KG1 (cell line): ENCODE measurements around the gene BBS1.

ENCODE experiments used
- DNase-seq: peaks from one replicate; lab custom pipeline; 2025; lab: John Stamatoyannopoulos, UW

The BBS1 gene

DNA sequence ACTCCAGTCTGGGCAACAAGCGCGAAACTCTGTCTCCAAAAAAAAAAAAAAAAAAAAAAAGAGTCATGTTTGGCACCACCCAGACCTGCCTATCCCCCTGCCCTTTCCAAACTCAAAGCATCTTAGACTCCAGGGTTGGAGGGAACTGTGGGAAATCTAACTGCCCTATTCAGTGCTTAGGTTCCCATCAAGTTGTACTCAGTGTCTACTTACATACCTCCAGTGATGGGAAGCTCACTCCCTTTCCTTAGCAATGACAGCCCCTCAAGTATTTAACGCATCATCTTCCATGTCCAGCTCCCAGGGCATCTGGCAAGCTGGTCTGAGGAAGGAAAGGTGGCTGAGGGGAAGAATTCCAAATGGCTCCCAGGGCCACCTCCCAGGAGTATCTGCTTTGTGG, 39.3 kb downstream of the BBS1 start:
- no peak for DNase-seq

DNA sequence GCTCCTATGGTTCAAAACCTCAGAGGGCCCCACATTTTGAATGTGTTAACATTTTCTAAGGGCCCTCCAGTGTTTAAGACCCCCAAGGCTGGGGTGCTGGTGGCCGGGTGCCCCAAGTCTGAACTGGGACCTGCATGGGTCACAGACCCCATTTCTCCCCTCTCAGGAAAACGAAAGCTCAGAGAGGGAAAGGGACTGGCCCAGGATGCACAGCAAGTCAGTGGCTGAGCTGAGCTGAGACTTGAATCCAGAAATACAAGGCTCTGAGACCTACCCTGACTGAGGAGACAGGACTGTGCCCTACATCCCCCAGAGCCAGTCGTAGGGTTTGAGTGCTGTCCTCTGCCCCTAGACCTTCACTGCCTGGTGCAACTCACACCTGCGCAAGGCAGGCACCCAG, 40.5 kb downstream of the BBS1 start:
- DNase-seq = no peak

DNA sequence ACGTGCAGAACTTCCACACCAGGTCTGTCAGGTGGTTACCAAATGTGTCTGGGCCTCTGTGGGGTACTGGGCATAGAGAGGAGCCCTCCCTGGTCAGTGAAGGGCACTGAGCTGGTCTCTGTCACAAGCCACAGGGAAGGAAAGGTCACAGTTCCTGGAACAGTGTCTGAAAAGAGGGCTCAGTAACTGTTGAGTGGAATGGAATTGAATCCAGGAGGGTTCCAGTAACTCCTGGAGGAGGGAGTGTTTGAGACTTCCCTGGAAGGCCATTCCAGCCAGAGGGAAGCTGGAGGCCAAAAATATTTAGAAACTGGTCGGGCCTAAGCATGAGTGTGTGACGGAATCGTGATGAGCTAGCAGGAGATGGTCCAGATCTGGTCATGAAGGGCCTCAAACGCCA, 44.2 kb downstream of the BBS1 start:
- DNase-seq = no peak

DNA sequence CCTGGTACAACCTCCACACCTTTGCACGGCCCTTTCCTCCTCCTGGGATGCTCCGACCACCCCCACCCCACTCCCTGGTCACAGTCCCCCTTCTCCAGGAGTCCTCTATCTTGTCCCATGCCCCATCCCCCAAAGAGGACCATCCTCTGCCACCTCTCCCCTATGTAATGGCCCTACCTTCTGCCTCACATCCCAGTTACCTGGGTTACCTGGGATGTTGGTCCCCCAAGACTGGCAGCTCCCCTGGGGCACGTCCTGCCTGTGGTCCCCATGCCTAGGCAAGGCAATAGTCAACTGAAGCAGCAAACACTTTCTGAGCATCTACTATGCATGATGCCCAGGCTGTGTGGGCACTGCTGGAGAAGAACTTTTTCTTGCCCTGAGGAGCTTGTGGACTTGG, 45.0 kb downstream of the BBS1 start:
- DNase-seq = no peak

DNA sequence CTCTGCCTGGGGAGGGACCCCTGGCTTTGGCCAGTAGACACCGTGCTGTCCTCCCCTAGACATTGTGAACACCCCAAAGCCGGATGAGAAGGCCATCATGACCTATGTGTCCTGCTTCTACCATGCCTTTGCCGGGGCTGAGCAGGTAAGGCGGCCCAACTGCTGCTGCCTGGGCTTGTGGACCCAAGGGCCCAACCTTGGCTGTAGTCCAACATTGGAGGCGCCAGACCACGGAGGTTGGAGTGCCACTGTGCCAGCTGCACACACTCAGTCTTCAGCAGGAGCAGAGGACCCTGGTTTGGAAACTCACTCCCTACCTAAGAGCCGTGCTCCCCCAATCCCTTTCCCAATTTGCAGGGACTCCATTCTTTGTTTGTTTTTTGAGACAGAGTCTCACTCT, 45.7 kb downstream of the BBS1 start:
- no peak for DNase-seq

DNA sequence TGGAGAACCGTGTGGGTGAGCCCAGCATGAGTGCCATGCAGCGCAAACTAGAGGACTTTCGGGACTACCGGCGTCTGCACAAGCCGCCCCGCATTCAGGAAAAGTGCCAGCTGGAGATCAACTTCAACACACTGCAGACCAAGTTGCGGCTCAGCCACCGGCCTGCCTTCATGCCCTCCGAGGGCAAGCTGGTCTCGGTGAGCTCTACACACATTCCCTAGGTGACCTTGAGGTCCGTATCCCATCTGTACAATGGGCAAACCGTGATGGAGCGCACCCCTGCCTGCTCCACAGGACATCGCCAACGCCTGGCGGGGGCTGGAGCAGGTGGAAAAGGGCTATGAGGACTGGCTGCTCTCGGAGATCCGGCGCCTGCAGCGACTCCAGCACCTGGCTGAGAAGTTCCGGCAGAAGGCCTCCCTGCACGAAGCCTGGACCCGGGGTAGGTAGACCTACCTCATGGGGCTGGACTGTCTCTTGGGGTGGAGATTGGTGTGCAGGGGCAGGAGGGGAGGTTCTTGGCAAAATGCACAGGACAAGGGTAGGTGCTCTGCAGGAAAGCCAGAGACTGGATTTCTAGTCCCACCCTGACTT, 47.4 kb downstream of the BBS1 start:
- DNase-seq = no peak

DNA sequence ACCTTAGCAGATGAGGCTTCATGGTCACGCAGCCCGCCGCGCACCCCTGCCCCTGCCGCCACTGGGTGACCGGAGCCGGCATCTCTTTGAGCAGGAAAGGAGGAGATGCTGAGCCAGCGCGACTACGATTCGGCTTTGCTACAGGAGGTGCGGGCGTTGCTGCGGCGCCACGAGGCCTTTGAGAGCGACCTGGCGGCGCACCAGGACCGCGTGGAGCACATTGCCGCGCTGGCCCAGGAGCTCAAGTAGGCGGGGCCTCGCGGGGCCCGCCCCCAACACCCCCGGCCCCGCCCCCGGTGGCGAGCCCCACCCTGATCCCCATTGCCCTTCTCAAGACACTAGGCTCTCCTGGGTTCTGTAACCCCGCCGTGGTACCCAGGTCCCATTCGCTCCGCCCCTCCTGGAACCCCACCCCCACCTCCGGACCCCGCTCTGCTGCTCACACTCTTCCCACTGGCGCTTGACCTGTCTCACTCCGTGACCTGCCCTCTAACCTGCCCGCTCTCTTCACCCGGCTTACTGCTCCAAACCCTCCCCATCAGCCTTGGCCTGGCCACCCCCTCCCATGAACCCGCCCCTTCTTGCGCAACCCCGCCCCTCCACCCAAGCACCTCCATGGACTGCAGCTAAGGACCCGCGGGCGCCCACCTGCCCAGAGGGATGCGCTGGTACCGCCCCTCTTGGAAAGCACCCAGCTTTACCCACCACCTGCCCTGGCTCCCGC, 48.9 kb downstream of the BBS1 start:
- no peak for DNase-seq

DNA sequence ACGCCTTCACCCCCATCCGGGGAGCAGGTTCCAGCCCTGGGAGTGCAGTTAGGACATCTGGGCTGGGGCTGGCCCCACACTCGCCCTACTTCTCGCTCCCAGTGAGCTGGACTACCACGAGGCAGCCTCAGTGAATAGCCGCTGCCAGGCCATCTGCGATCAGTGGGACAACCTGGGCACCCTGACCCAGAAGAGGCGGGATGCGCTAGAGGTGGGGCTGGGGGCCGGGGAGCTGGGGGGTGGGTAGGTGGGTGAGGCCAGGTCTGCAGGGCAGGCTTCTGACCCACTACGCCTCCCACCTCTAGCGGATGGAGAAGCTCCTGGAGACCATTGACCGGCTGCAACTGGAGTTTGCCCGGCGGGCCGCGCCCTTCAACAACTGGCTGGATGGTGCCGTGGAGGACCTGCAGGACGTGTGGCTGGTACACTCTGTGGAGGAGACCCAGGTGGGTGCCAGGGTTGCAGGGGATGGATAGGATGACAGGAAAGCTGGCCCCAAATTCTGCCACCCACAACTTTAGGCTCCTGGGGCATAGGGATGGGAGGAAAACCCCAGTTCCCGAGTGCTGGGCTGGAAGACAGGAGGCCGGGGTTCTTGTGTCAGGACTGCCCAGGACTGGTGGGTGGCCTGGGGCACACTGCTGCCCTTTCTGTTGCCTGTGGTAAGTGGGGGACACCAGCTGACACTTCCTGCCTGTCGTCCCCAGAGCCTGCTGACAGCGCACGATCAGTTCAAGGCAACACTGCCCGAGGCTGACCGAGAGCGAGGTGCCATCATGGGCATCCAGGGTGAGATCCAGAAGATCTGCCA, 49.6 kb downstream of the BBS1 start:
- DNase-seq = no peak

DNA sequence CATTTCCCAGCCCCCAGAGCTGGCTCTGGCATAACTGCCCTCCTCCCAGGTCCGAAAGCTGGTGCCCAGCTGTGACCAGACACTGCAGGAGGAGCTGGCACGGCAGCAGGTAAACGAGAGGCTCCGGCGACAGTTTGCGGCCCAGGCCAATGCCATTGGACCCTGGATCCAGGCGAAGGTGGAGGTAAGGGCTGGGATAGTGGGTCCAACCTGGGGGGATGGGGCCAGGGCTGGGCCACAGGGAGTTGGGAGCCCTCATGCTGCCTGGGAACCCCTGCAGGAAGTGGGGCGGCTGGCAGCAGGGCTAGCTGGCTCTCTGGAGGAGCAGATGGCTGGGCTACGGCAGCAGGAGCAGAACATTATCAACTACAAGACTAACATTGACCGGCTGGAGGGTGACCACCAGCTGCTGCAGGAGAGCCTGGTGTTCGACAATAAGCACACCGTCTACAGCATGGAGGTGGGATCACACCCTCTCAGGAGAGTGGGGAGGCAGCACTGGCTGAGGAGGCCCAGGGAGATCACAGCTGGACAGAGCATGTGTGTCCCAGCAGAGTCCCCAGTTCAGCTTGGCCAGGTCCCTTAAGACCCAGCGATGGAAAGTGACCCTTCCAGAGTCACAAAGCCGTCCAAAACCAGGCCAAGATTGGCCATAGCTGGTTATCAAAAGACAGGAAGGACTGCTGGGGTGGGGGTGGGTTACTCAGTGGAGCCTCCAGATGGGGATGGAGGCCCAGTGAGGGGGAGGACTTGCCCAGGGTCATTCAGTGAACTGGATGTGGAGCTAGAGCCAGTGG, 50.9 kb downstream of the BBS1 start:
- DNase-seq = no peak

DNA sequence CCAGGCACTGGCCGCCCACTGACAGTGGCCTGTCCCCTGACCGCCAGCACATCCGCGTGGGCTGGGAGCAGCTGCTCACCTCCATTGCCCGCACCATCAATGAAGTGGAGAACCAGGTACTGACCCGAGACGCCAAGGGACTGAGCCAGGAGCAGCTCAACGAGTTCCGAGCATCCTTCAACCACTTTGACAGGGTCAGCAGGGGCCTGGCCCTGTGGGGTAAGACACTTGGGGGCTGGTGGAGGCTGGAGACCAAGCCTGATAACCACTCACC, 51.5 kb downstream of the BBS1 start:
- DNase-seq = no peak

DNA sequence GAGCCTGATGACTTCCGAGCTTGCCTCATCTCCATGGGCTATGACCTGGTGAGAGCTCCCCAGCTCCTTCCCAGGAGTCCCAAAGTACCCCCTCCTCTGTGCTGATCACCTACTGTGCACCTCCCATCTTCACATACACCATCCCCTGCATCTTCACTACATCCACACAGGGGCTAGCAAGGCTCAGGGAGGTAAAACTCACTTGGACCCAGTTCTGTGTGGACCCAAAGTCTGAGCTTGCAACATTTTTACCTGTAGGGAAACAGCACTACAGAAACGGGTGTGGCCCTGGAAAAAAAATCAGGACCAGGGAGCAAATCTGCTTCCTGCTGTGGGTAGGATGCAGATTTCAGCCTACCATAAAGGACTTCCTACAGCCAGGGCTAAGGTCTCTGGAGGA, 51.8 kb downstream of the BBS1 start:
- DNase-seq = no peak

DNA sequence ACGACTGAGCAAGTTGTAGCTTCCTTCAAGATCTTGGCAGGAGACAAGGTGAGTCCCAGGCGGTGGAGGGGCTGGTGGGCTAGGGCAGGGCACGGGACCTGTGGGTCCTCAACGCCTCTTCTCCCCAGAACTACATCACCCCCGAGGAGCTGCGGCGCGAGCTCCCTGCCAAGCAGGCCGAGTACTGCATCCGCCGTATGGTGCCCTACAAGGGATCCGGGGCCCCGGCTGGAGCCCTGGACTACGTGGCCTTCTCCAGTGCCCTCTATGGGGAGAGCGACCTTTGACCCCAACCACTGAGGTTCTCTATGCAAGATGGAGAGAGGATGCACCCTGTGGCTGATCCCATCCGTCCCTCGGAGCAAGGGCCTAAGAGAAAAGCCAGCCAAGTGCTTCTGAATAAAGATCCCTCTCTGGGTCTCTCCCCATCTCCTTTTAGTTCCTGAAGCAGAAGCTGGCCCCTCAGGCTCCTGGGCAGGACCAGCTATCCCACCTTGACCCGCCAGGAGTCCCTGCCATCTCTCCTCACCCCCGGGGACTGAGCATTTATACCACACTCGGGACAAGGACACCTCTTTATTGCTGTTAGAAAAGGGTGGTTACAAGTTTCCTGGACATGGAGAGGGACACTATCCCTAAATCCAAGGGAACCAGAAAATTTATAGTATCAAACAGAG, 52.6 kb downstream of the BBS1 start:
- DNase-seq = no peak

DNA sequence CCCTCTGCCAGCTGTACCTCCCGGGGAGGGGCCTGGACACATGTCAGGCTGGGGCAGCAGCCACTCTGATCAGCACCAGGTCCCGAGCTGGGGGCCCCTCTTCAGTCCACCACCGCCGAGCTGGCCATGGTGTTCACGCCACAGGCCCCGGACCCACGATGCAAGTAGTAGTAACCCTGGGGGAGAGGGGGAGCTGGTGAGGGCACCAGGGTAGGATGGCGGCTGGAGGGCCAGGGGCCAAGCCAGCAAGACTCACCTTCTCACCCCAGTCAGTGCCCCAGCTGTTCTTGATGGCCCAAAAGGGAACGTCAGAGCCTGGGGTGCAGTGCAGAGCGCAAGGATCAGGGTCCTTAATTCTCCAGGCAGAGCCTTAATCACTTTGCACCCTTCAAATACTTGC, 53.4 kb downstream of the BBS1 start:
- DNase-seq = no peak

DNA sequence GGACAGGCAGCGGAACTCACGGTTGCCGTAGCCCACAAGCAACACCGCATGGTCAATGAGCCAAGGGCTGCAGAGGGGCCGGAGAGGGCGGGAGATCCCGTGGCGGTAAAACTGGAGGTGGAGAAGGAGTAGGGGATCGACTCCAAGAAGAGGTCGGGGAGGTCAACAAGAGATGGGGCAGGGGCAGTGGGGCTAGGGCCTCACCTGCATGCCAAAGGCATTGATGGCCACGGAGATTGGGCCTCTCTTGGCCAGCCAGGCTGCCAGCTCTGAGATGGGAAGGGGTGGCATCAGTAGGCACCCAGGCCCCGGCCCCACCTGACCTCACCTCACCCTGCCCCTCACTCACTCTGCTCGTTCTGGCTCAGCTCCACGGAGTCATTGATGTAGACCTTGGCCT, 54.1 kb downstream of the BBS1 start:
- no peak for DNase-seq

DNA sequence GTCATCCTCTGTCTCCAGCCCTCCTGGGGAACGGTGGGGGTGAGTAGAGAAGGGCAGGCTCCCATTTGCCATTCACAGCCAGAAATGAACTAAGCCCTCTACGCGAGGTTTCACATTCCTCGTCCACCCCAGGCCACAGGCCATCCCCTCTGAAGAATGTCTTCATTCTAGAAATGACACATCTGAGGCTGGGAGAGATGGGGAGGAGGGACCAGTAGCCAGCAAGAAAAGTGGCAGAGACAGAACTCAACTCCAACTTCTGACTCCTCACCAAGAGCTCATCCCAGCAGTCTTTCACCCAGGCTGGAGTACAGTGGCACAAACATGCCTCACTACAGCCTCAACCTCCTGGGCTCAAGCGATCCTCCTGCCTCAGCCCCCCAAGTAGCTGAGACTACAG, 54.5 kb downstream of the BBS1 start:
- no peak for DNase-seq

DNA sequence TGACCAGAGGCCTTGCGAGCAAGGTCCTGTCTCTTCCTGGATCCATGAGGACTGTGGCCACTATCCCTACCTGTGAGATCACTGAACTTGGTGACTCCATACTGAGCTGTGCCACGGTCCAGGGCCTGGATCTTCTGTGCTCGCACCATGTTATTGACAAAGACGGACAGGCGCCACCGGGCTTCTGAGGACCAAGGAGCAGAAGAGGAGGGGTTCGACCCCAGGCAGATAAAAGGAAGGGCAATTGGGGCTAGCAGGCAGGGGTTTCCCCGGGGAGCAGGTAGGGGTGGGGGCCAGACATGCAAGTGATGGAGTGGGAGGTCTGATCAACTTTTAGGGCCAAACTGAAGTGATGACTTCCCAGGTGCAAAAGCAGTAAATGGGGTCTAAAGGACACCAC, 55.8 kb downstream of the BBS1 start:
- no peak for DNase-seq

DNA sequence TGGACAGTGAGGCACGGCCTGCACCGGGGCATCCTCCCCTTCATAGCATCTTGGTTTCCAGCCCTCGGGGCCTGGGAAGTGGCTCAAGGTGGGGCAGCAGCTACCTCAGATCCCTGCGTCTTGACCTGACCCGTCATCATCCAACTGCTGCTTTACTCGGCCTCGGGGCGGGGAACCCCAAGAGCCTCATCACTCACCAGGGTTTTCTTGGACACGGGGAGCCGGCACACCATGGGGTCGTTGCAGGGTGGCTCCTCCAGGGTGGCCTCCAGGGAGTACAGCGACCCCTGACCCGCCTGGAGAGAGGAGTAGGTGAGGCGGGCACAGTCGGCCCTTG, 57.3 kb downstream of the BBS1 start:
- no peak for DNase-seq

DNA sequence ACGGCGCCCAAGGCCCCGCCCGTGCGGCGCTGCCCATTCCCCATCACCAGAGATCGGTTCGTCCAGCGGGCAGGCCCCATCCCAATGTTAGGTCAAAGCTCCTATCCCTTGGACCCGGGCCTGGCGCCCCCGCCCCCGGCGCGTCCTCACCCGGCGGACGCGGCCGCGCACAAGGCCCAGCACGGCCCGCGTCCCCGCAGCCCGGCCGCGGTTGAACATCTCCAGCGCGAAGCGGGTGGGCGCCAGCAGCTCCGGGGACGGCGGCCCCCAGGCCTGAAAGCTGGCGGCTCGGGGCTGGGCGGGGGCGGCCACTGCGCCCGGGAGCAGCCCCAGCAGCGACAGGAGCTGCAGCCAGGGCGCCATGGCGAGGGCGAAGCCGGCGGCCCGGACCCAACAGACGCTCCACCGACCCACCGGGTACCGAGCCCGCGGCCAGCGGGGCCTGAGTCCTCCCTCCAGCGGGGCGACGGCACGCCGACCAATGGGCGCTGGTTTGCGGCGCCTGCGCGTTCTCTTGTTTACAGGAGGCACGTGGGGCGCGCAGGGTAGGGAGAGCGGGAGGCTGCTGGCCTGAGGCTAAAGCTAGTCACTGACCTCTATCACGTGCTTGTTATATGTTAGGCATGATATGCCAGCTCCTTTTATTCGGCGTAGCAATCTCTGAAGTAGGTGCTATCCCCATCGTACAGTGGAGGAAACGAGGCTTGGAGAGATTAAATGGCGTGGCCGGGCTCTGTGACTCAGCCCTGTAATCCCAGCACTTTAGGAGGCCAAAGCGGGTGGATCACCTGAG, 57.9 kb downstream of the BBS1 start, which contains the start of gene CTSF:
CTSF (minus strand) TSS at position 483 of the 793 bp plus-strand sequence; CDS start at position 363, 120 bp downstream.
- peak; percentile 22 for DNase-seq

DNA sequence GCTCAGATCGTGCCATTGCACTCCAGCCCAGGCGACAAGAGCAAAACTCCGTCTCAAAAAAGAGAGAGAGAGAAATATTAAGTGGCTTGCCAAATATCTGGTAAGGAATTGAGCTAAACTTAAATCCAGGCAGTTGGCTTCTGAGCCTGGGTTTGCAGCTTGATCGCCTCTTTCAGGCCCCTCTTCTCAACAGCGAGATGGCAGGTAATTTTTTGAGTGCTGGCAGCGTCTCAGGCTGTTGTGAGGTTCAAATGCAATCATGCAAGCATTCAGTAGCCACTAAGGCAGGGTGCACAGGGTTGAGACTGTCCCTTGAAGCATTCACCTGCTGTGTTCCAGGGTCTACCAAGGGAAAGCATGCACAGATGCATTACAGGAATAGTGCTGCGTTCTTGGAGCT, 58.6 kb downstream of the BBS1 start:
- DNase-seq = no peak

DNA sequence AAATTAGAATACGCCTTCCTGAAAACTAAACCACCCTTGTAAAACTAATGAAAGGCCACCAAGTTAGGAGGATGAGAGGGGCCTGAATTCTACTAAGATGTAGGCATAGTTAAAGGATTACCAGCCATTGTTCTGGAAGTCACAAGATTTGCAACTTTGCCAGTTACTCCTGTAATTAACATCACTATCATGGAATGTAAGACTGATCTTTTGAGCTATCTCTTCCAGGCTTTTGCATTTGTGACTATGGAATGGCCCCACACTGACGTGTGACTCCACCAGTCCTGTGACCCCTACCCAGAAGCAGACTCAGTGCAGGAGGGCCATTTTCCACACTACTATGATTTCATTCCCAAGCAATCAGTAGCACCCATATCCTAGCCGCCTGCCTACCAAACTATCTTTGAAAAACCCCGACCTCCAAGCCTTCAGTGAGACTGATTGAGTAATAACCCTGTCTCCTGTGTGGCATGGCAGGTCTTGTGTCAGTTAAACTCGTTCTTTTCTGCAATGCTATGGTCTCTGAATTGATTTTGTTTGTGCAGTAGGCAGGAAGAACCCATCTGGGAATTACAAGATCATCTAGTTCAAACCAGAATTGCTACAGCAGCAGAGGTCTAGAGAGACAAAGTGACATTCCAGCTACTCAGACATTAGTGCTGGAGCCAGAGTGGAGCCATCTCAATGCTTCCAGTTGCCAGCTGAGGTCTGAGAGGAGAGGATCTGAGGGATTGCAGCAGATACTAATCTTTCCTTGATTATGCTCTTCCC, 59.8 kb downstream of the BBS1 start:
- DNase-seq = no peak

DNA sequence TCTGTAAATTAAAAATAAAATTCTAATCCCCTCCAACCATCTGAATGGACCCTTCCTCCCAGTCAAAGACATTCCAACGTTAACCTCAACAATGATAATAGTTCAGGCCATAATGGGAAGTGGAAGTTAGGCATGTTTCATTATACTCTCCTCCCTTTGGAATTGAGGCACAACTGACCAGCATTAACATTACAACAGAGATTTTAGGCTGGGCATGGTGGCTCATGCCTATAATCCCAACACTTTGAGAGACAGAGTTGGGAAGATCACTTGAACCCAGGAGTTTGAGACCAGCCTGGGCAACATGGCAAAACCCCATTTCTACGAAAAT, 60.4 kb downstream of the BBS1 start:
- DNase-seq = no peak
